PFSK-1 (cell line): Measurements from ENCODE around the gene BABAM2.

Experiments used
- FOXP2 ChIP-seq: optimal IDR thresholded peaks from 2 replicates; pipeline ENCODE3; 2011; ENCODE audit warnings: borderline replicate concordance, control low read depth, inconsistent platforms; ENCODE audit not compliant: insufficient read depth; ENCODE audit errors: extremely low read length, extremely low read depth
- POLR2AphosphoS5 ChIP-seq: IDR thresholded peaks from 2 replicates; pipeline ENCODE4 v1.6.1; 2012; ENCODE audit warnings: low read depth, mild to moderate bottlenecking, control low read depth, low read length, moderate library complexity
- SIN3A ChIP-seq: IDR thresholded peaks from 2 replicates; pipeline ENCODE4 v1.6.1; 2012; ENCODE audit warnings: mild to moderate bottlenecking, low read length, moderate library complexity, borderline replicate concordance; ENCODE audit not compliant: insufficient read depth
- TAF1 ChIP-seq: IDR thresholded peaks from 2 replicates; pipeline ENCODE4 v1.6.1; 2012; ENCODE audit warnings: low read length, control low read depth, borderline replicate concordance; ENCODE audit not compliant: insufficient read depth
- TF ChIP-seq, protein P1 (sequence below), 2 experiments: IDR thresholded peaks; 2 replicates each; pipeline versions ENCODE4 v1.6.1 to v1.8.0; 2011 to 2012; ENCODE audit warnings: low read depth in 2 of 2, low read length in 2 of 2, control low read depth in 1 of 2, inconsistent platforms in 1 of 2, mild to moderate bottlenecking in 1 of 2, moderate library complexity in 1 of 2; ENCODE audit not compliant: insufficient read depth in 1 of 2

The BABAM2 gene

DNA sequence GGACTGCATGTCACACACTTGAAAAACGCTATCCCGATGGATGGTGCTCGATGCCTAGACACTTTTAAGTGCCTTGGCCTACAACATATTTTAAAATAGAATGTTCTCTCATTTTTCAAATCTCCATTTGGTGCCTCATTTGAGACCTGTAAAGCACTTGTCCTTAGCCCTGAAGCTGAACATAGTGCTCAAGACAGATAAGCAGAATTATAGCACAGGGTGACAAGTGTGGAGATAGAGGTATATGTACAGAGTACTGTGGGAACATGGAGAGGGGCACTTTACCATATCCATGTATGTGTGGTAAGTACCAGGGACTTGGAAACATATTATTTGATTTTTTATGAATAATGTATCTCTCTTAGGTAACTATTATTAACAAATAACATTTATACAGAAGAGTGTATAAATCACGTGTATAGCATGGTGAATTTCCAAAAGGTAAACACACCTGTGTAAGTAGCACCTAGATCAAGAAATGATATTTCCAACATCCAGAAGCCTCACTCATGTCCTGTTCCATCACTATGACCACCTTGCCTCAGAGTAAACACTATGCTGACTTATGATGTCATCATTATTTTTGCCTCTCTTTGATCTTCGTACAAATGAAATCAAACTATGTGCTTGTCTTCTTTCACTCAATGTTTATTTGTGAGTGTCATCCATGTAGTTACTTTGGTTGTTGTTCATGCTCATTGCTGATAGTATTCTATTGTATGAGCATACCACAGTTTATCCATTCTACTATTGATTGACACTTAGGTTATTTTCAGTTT lies 103.6 kb downstream of the BABAM2 start:
- TF ChIP-seq POLR2AphosphoS5 (no peak), TAF1 (no peak), FOXP2 (no peak), SIN3A (no peak)
- TF ChIP-seq, protein P1, sequence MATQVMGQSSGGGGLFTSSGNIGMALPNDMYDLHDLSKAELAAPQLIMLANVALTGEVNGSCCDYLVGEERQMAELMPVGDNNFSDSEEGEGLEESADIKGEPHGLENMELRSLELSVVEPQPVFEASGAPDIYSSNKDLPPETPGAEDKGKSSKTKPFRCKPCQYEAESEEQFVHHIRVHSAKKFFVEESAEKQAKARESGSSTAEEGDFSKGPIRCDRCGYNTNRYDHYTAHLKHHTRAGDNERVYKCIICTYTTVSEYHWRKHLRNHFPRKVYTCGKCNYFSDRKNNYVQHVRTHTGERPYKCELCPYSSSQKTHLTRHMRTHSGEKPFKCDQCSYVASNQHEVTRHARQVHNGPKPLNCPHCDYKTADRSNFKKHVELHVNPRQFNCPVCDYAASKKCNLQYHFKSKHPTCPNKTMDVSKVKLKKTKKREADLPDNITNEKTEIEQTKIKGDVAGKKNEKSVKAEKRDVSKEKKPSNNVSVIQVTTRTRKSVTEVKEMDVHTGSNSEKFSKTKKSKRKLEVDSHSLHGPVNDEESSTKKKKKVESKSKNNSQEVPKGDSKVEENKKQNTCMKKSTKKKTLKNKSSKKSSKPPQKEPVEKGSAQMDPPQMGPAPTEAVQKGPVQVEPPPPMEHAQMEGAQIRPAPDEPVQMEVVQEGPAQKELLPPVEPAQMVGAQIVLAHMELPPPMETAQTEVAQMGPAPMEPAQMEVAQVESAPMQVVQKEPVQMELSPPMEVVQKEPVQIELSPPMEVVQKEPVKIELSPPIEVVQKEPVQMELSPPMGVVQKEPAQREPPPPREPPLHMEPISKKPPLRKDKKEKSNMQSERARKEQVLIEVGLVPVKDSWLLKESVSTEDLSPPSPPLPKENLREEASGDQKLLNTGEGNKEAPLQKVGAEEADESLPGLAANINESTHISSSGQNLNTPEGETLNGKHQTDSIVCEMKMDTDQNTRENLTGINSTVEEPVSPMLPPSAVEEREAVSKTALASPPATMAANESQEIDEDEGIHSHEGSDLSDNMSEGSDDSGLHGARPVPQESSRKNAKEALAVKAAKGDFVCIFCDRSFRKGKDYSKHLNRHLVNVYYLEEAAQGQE (IDR thresholded peaks at IDR 0.05; ENCODE audit: insufficient read depth in 1 of 2, low read depth in 2 of 2, low read length in 2 of 2): no peak

DNA sequence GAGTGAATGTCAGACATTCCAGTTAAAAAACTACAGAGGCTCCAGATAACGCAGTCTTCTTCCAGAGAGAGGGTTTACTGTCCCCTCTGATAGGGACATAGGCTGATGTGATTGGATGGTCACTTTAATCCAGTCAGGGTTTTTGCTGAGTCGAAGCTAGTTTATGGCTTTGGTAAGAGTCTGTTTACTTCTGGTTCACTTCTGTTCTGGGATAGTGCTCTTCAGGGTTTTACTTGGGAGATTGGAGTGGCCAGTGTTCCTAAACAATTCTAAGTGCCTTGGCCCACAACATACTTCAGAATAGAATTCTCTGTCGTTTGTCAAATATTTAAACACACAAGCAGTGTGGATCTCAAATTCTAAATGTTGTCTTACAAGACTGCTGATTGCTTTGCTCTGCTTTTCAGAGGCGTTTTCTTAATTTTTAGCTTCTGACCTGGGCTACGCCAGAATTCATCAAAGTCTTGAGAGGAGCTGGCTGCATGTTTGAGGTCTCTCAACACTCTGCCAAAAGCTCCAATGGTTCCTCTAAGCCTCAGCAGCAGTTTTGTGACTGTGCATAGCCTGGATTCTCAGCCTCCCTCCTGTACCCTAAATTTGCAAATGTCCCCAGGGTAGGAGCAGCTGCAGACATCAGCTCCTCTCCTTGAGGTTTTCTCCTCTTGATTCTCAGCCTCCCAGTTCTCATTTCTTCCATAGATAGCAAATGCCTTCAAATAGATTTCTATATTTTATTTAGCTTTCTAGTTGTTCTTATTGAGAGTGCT lies 105.8 kb downstream of the BABAM2 start:
- TF ChIP-seq POLR2AphosphoS5 (no peak), TAF1 (no peak), FOXP2 (no peak), SIN3A (no peak)
- TF ChIP-seq, protein P1 (IDR thresholded peaks at IDR 0.05; ENCODE audit: insufficient read depth in 1 of 2, low read depth in 2 of 2, low read length in 2 of 2): no peak

DNA sequence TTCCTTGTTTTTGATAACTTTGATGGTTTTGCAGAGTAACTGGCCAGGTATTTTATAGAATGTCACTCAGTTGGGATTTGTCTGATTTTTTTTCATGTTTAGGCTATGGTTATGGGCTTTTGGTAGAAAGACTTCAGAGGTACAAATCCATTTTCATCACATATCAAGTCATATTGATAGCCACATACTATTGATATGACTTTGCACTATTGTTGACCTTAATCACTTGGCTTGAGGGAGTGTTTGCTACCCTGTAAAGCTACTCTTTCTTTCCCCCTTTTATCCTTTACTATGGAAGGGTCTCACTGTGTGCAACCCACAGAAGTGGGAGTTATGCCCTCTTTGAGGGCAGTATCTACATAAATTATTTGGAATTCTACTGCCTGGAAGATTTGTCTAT lies 109.8 kb downstream of the BABAM2 start:
- TF ChIP-seq FOXP2: no peak
- no peak for TF ChIP-seq POLR2AphosphoS5
- TF ChIP-seq SIN3A: no peak
- TF ChIP-seq, protein P1 (IDR thresholded peaks at IDR 0.05; ENCODE audit: insufficient read depth in 1 of 2, low read depth in 2 of 2, low read length in 2 of 2): no peak
- TF ChIP-seq TAF1: no peak

DNA sequence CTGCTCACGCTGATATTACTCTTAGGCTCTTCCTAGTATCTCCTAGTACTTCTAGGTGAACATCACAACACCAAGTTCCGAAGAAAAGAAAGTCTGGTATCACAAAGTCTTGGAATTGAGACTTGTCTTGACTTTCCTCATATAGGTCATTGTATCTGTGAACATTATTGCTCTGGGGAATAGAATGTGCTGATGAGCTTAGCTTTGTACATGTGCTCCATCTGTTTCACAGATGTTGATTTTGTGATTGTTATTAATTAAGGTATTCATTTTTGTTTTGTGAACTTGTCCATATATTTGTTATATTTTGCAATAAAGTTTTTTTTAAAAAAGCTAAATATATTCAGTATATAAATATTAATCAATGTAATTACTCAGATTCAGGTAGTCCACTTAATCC lies 111.7 kb downstream of the BABAM2 start:
- no peak for TF ChIP-seq SIN3A

DNA sequence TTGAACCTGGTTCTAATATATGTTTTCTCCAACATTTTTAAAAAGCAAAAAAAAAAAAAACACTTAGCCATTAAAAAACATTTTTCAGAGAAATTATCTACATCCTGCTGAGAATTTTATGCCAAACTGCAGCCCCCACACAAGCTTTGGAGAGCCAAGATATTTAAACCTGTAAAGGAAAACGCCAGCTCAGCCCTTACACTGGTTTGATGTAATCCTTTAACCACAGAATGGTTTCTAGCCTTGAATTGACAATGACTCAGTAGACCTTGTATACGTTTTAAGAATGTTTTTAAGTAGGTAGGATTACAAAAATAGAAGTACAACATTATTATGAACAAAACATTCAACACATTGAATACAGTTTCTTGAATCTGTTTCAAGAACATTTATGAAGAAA lies 113.6 kb downstream of the BABAM2 start:
- no peak for TF ChIP-seq POLR2AphosphoS5
- no peak for TF ChIP-seq TAF1
- no peak for TF ChIP-seq SIN3A
- TF ChIP-seq, protein P1 (IDR thresholded peaks at IDR 0.05; ENCODE audit: insufficient read depth in 1 of 2, low read depth in 2 of 2, low read length in 2 of 2): no peak
- no peak for TF ChIP-seq FOXP2
